Astrocyte of the hippocampus (primary cell): ENCODE results near the gene TNKS1BP1.

Experiments
- DNase-seq: peaks from one replicate; pipeline ENCODE4 v3.0.0; 2011; ENCODE audit warnings: low read depth, low spot score

Gene TNKS1BP1

DNA sequence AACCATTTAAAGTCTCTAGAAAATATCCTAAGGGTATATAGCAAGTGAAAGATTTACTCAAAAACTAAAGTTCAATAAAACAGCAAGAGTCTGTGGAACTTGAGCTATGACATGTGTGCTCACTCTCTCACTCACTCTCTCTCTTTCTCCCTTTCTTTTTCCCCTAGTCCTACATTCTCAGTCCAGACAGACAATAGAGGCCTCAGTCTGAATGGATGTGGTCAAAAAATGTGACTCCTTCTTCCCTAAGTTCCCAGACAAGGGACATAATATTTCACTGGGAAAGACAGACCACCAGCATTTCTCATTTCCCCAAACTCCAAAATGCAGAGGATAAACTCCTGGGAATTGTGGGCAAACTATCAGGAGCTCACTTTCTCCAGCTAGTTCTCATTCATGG is 70.1 kb downstream of the TNKS1BP1 start:
- no peak for DNase-seq

DNA sequence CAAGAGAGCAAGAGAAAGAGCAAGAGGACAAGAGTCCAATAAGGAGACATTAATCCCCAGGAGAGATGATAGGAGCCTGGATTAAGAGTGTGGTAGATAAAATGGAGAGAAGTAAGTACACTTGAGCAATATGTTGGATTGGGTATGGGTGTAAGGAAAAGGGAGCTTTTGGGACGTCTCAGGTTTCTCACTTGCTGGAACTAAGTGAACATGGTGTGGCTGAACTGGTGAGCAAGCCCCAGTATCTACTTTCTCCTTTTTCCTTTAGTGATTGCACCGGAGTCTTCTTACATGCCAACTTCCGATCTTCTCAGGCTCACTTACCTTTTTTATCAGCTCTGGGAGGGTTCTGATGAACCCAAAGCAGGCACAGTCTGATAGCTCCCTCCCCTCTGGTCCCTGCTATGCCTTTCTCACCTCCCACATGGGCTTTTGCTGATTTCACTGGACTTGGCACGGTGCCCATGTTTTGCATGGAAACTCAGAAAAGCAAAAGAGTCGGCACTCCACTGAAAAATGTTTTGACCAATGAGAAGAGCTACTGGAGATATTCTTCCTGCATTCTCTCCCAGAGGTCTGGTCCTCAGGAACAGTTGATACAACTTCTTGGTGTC is 73.2 kb downstream of the TNKS1BP1 start:
- peak; percentile 58 for DNase-seq

DNA sequence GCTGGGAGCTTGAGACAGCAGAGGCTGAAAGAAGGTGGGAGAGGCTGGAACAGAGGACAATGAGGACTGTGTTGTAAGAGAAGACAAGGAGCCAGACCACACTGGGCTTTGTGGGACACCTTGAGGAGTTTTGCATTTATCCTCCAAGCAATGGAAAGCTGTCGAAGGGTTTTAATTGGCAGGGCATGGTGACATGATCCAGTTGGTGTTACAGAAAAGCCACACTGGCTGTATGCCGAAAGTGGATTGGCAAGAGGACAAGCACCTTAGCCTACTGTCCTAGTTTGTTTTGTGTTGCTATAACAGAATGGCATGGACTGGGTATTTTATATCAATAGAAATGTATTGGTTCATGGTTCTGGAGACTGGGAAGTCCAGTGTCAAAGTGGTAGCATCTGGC is 73.7 kb downstream of the TNKS1BP1 start:
- DNase-seq, result no peak
